Suppressor macrophage treated with lipopolysaccharide for 4 hours (primary cell): ENCODE measurements around the gene ELMOD2.
A peak's percentile ranks its signal among the peaks of the same experiment; 100 is the strongest.
"Not testable (repeated sequence)": the region's sequence is repeated elsewhere in the genome, so short reads cannot be mapped to it uniquely, and the experiment has no call there.

Experiments used
- DNase-seq: peaks from one replicate; pipeline ENCODE4 v3.0.0-alpha.2; 2020

The ELMOD2 gene

GRCh38 chr4:140523857-140524742 lies at the start of gene ELMOD2:
Gene ELMOD2 (plus strand): TSS chr4:140524168. CDS start chr4:140525429, 1,261 bp downstream.
- peak; percentile 98 for DNase-seq

DNA sequence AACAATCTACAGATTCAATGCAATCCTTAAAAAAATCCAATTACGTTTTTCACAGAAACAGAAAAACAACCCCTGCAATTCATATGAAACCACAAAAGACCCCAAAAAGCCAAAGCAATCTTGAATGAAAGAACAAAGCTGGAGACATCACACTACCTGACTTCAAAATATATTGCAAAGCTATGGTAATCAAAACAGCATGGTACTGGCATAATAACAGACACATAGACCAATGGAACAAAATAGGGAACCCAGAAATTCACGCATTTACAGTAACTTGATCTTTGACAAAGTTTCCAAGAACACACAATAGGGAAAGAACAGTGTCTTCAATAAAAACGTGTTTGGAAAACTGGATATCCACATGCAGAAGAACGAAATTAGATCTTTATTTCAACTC lies 40.5 kb upstream of the ELMOD2 start:
- DNase-seq, result no peak

DNA sequence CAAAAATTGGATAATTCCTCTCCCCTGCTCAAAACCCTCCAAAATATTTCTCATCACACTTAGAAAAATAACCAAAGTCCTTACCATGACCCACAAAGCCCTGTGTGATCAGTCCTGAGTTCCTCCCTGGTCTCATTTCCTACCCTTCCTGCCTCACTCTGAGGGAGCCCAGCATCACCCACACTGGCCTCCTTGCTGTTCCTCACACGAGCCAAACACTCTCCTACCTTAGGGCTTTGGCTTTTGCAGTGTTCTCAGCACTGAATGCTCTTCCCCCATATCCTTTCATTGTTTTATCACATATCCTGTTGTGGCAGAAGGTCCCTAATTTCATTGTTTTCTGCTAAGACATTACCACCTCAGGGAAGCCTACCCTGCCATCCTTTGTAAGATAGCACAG lies 38.0 kb upstream of the ELMOD2 start:
- DNase-seq, result no peak

- no peak for DNase-seq
Observed at GRCh38 chr4:140497405-140497746, 26.6 kb upstream of the ELMOD2 start.

GRCh38 chr4:140497747-140498636 lies 26.0 kb upstream of the ELMOD2 start, which contains the start of gene MGAT4D:
Gene MGAT4D (minus strand): TSS chr4:140498293. CDS start chr4:140498222, 71 bp downstream.
- DNase-seq, result no peak

DNA sequence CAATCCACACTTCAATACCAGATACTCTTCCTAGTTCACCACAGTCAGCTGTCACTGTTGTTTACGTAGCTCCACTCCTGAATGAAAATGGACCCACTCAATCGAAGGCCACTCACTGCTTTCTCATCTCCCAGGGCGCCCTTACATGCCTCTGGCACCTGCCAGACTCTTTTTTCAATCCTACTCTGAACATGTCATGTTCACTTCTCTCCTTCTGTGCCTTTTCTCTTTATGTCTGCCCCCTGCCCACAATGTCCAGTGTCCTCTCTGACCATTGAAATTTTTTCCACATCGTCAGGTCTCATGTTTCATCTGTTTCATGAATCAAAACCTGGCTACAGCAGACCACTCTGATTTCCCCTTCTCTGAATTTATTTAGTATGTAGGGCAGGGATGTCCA lies 24.6 kb upstream of the ELMOD2 start:
- DNase-seq, result no peak

GRCh38 chr4:140504261-140504660 lies 19.7 kb upstream of the ELMOD2 start:
- DNase-seq, result no peak

GRCh38 chr4:140513765-140514164 lies 10.2 kb upstream of the ELMOD2 start:
- DNase-seq, result not testable (repeated sequence)

DNA sequence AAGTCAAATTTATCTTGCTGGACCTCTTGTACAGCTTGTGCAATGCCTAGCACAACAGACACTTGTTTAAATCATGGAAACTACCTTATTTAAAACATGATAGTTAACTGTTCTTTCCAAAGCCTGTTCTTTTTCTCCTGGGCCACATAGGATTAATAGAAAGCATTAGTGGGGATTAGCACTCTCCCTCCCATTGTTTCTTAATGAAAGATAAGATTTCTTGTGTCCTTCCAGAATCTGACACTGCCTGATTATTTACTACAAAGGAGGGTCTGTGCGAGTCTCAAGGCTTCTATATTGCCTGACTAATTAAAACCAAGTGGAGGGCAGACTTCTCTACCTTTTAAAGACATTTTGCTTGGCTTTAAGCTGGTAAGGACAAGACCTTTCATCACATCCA lies 8.5 kb upstream of the ELMOD2 start:
- no peak for DNase-seq

- no peak for DNase-seq
Observed at GRCh38 chr4:140523370-140523856, 555 bp upstream of the ELMOD2 start.

DNA sequence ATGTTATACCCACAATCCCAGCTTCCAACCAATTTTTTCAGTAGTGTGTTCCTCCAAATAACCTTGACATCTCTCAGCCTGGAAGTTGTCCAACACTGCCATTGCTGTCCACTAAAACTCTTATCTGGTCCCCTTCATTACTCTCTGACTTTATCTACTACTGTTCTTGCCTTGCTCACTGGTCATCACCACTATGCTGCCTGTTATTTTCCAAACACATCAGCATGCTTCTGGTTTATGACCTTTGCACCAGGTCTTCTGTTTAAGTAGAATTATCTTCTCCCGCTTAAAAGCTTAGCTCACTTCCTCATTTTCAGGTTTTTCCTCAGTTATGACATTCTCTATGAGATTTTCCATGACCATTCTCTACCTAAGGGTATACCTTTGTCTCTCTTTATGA lies 5.5 kb downstream of the ELMOD2 start:
- DNase-seq, result peak; percentile 3

- DNase-seq, result no peak
Observed at GRCh38 chr4:140533951-140534480, 10.0 kb downstream of the ELMOD2 start.

DNA sequence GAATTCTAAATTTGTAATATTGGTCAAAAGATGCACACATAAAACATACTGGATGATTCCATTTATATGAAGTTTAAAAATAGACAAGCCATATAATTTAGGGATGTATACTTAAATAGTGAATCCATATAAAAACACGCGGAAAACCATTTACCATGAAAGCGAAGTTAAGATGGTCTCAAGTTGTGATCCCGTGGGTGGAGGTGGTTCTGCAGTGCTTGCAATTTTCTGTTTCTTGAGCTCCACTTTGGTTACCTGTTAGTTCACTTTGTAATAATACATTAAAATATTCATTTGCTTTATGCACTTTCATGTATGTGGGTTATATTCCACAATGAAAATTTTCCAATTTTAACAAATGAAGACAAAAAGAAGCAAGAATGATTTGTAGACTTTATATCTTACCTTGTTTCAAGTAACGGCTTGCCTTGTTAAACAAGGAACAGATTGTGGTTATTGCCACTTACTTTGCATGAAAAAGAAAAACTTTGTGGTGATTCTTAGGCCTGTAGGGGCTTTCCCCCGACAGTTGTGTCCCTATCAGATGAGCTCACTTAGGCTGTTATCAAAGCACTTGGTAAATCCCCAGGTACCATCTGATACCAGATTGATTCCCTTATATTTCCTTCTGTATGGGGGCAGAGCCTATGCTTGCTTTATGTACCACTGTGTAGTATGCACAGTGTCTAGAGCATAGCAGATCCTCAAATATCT lies 32.6 kb downstream of the ELMOD2 start:
- no peak for DNase-seq

DNA sequence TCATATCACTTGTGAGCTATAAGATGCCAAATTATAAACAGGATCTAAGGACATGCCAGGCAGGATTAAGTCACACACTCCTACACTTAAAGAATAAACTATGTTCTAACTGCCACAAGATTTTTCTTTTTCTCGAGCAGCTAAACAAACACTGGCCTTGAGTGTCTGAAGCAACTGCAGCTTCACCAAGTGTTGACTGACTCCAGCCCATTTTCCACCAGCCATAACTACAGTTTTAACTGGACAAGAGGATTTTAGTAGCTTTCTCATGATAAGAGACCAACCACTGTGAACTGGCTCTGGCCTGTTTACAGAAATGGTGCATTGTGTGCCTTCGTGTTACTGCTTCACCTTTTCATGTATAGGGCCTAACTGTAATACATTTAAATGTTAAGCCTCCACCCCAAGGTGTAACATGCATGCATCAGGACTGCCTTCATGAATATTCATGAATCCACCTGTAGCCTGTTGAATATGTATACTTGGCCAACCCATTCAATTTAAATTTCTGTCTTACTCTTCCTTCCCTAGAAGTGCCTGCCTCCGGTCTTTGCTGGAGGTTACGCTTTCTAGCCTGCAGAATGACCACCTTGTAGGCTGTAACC lies 34.0 kb downstream of the ELMOD2 start:
- DNase-seq, result no peak

- no peak for DNase-seq
Observed at GRCh38 chr4:140559696-140560095, 35.7 kb downstream of the ELMOD2 start.

DNA sequence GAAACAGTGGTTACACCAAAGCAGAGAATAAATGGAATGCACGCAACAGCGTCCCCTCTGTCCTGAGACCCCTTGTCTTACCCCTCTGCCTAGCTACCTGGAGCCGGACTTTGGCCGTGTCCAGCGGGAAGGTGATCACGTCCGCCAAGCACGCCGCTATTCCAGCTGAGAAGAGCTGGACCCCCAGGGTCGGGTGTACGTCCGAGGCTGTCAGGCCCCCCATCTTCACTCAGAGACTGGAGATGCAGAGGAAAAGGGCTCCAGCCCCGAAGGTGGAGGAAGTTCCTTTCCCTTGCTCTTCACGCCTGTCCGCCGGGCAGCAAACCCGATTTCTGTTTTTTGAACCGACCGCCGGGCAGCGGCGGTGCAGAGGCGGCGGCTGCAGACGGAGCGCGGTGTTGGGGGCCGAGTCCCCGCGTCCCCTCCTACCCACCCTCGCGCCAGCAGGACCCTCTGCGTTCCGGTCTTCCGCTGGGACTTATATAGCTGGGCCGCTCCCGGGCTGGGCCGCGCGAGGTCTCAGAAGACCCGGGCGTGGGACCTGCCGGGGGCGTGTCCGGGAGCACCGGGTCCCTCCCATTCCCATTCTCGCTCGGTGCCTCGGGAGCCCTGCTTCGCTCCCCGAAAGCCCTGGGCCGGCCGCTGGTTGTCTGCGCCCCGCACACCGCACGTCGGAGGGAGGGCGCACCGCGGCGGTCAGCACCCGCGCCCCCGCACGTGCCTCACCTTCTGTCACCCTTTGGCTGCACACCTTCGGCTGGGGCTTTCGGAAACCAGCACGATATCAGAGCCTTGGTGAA lies 44.7 kb downstream of the ELMOD2 start, which contains the start of gene UCP1:
TSS of gene UCP1 (minus strand) at position 455 of the 800 bp plus-strand sequence. CDS start at position 223, 232 bp downstream.
- DNase-seq, result peak; percentile 20

DNA sequence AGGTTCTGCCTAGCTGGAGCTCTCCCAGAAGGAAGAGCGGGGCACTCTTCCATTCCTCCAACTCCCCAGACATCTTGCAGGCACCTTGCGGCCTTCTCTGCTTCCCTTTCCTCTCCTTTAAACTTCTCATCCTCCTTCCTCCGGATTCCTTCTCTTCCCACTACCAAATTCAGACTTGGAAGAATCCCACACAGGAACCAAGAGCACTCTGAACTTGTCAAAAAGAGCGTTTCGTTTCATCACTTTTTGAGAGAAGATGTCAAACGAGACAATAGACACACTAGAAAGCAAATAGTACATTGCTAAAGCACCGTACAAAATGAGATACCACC lies 45.3 kb downstream of the ELMOD2 start:
- DNase-seq, result no peak

DNA sequence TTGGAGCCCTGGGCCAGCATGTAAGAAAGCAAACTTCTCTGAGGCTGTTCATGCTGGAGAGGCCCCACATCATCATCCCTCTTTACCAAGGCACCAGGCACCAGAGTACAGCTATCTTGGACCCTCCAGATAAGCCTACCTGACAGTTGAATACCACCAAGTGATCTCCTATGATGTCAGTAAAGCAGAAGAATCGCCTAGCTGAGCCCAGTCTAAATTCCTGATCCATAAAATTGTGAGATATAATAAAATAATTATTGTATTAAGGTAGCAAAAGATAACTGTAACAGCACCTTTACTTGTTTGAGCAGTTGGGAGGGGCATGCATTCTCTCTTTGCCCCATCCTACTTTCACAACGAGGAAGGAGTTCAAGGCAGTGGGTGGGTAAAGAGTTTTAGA lies 47.7 kb downstream of the ELMOD2 start:
- no peak for DNase-seq

GRCh38 chr4:140575489-140575888 lies 51.5 kb downstream of the ELMOD2 start:
- no peak for DNase-seq

- DNase-seq, result no peak
Observed at GRCh38 chr4:140579278-140579677, 55.3 kb downstream of the ELMOD2 start.

DNA sequence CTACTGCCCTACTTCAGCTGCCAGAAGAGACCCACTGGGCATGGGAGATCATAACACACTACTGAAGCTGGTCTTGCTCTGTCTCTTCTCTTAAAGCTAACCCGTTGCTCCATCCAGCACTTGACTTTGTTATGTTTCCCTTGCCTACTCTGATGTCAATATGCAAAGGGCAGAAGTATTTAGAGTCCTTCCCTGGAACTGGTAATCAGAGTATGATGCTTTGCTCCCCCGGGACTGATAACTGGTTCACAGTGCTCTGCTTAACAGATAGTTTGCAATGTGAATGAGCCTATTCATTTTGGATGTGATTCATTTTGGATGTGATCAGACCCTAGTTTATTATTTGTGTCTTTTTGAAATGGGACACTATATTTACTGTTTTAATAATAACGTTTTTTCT lies 57.1 kb downstream of the ELMOD2 start:
- no peak for DNase-seq
